Endothelial cell (in vitro differentiated cells): ENCODE results near the gene ZNF292. TPM values are rescaled to one million over a fixed set of nuclear protein-coding genes. Genes with fewer than 3 reads are reported as not detected.
"Not testable (repeated sequence)": the region's sequence is repeated elsewhere in the genome, so short reads cannot be mapped to it uniquely, and the experiment has no call there.

Experiments used
- DNase-seq: peaks from one replicate; pipeline ENCODE4 v3.0.0; 2021; ENCODE audit warnings: low spot score
- H3K27ac Mint-ChIP-seq: one replicate; pipeline ENCODE4 v1.8.0; 2021; ENCODE audit warnings: mixed read lengths, inconsistent platforms; ENCODE audit not compliant: unreplicated experiment
- H3K27me3 Mint-ChIP-seq: one replicate; pipeline ENCODE4 v1.8.0; 2021; ENCODE audit warnings: mild to moderate bottlenecking, moderate library complexity, mixed read lengths, inconsistent platforms; ENCODE audit not compliant: unreplicated experiment
- H3K36me3 Mint-ChIP-seq: one replicate; pipeline ENCODE4 v1.8.0; 2021; ENCODE audit warnings: mild to moderate bottlenecking, low read depth, mixed read lengths, inconsistent platforms; ENCODE audit not compliant: unreplicated experiment
- H3K4me1 Mint-ChIP-seq: one replicate; pipeline ENCODE4 v1.8.0; 2021; ENCODE audit warnings: mild to moderate bottlenecking, mixed read lengths, inconsistent platforms; ENCODE audit not compliant: unreplicated experiment
- H3K4me3 Mint-ChIP-seq: one replicate; pipeline ENCODE4 v1.8.0; 2021; ENCODE audit warnings: mild to moderate bottlenecking, mixed read lengths, inconsistent platforms; ENCODE audit not compliant: unreplicated experiment
- H3K9me3 Mint-ChIP-seq: one replicate; pipeline ENCODE4 v1.8.0; 2021; ENCODE audit warnings: mixed read lengths, inconsistent platforms; ENCODE audit not compliant: unreplicated experiment
- total RNA-seq: library from RNA; stranded (reverse); fragmentation: NEBNext Ultra II Directional; extraction: Animal tissue kit (Norgen Biotek cat#: 25700); gene quantifications from one replicate; pipeline ENCODE4 v1.2.1, GENCODE V29; 2021; ENCODE audit not compliant: unreplicated experiment
- TF ChIP-seq, protein P1 (sequence below): fragments of 200-600 bp; sonication (generic); IDR thresholded peaks from one replicate; pipeline ENCODE4 v1.5.0; 2021; ENCODE audit warnings: antibody characterized with exemption; ENCODE audit not compliant: unreplicated experiment

ZNF292 gene
- total RNA-seq, 1 donor from 2014 or later: 40.9 TPM

DNA sequence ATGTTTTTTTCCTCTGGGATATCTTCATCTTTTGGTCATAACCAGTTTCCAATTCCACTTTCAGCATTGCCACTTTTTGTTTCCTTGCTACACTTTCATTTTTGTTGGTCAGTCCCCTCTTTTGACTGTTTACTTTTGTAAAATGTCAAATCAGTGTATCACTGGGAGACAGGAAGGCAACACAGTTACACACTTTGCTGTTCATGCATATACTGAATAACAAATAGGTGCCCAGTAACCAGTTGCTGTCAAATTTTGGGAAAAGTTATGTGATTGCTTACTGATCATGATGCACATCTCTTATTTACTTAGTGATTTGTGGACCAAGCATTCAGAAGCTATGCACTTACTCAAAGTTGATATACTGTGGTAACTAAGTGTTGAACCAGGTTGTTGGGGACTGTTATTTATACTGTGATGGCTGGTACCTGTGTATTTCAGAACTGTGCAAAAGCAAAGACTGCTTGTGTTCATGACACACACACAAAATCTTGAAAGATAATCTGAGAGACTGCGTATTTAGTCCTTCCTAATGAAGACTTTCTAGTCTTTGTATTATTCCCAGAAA lies 41.0 kb downstream of the ZNF292 start:
- Mint-ChIP-seq H3K4me1 (peaks cover 7% of the 10 kb centered on the region), H3K9me3 (no peaks in the 10 kb centered on the region), H3K27ac (no peak overlapping the region), H3K36me3 (no peaks in the 10 kb centered on the region), H3K4me3 (no peak overlapping the region), H3K27me3 (no peaks in the 10 kb centered on the region)
- no peak for DNase-seq
- TF ChIP-seq, protein P1, sequence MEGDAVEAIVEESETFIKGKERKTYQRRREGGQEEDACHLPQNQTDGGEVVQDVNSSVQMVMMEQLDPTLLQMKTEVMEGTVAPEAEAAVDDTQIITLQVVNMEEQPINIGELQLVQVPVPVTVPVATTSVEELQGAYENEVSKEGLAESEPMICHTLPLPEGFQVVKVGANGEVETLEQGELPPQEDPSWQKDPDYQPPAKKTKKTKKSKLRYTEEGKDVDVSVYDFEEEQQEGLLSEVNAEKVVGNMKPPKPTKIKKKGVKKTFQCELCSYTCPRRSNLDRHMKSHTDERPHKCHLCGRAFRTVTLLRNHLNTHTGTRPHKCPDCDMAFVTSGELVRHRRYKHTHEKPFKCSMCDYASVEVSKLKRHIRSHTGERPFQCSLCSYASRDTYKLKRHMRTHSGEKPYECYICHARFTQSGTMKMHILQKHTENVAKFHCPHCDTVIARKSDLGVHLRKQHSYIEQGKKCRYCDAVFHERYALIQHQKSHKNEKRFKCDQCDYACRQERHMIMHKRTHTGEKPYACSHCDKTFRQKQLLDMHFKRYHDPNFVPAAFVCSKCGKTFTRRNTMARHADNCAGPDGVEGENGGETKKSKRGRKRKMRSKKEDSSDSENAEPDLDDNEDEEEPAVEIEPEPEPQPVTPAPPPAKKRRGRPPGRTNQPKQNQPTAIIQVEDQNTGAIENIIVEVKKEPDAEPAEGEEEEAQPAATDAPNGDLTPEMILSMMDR: no peak

DNA sequence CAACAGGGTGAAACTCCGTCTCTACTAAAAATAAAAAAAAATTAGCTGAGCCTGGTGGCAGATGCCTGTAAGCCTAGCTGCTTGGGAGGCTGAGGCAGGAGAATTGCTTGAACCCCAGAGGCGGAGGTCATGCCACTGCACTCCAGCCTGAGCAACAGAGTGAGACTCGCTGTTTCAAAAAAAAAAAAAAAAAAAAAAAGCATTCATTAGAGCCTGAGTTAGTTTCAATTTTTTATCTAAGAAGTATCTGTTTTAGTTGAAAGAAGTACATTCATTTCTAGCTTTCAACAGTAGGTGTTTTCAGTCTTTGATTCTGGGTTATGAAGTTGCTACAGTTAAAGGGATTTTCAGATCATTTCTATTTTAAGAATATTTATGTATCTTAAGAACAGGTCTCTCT lies 42.2 kb downstream of the ZNF292 start:
- no peaks in the 10 kb centered on the region for H3K36me3 Mint-ChIP-seq
- peaks cover 7% of the 10 kb centered on the region for H3K4me1 Mint-ChIP-seq
- H3K27ac Mint-ChIP-seq: no peak overlapping the region
- no peak overlapping the region for H3K4me3 Mint-ChIP-seq
- TF ChIP-seq, protein P1: no peak
- DNase-seq: no peak
- no peaks in the 10 kb centered on the region for H3K9me3 Mint-ChIP-seq
- no peaks in the 10 kb centered on the region for H3K27me3 Mint-ChIP-seq

DNA sequence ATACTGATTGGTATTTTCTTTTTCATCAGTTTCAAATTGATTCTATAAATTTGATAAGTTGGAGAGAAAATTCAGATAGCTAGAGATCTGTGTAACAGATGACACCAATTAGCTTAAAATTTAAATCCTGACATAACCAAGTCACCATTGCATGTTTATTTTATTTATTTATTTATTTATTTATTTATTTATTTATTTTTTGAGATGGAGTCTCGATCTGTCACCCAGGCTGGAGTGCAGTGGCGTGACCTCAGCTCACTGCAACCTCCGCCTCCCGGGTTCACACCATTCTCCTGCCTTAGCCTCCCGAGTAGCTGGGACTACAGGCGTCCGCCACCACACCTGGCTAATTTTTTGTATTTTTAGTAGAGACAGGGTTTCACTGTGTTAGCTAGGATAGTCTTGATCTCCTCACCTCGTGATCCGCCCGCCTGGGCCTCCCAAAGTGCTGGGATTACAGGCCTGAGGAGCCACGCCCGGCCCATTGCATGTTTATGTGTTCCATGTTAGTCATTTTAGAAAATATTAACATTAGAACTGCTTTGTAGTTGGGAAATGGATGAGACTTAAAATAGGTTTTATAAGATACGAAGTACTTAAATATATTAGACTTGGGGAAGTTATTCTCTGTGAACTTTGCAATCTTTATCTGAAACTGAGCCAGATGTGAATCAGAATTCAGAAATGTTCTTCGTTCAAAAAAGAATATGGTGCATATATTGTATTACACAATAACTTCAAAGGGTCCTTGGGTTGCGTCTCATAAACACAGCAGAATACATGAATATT lies 42.9 kb downstream of the ZNF292 start:
- not testable (repeated sequence) for H3K9me3 Mint-ChIP-seq, H3K27me3 Mint-ChIP-seq, H3K4me3 Mint-ChIP-seq, H3K36me3 Mint-ChIP-seq, H3K27ac Mint-ChIP-seq, DNase-seq, H3K4me1 Mint-ChIP-seq

DNA sequence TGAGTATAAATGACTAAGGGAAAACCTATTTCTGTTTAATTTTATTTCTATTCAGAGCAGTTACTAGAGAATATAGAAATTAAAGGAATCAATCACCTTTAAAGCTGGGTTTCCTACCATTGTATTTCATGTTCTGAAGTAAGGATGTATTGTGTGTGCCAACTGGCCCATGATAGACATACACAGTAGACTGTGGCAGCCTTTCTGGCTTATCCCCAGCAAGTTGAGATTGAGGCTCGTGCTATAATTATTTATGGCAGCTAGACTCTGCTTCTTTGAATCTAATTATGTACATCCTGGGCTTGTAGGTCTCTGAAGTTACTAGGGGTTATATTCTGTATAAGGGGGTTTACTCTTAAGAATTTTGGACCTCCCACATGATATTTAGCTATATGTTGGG lies 44.4 kb downstream of the ZNF292 start:
- TF ChIP-seq, protein P1: no peak
- no peak for DNase-seq
- Mint-ChIP-seq H3K36me3 (no peaks in the 10 kb centered on the region), H3K27ac (no peak overlapping the region), H3K4me3 (no peak overlapping the region), H3K4me1 (no peaks in the 10 kb centered on the region), H3K9me3 (no peaks in the 10 kb centered on the region), H3K27me3 (no peaks in the 10 kb centered on the region)

DNA sequence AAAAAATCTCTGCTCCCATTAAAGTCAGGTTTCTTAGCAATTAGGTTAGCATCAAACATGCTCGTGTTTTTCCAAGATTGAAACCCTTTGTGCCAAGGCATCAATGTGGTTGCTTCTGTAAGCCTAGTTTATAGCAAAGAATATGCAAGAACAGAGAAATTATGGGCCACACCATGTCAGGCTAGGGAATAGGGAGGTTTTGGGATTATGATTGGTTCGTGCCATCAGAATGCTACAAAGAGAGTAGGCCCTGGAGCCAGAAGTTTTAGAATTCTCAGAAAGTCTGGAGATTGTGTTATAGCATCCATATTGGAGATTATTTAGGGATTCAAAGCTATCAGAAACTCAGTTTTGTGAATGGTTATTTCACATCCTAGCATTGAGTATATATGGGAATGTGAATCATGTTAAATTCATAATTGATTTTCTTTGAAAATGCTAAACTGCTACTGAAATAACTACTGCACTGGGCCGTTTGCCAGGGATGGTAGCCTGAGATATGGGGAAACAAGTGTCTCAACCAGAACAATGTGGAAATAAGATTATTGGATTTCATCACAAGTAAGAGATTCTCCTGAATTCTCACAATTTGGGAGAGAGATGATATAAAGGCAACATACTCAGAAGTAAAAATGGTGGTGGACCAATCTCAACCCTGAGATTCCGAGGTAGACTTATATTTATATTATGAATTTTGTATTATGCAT lies 45.3 kb downstream of the ZNF292 start:
- DNase-seq: no peak
- TF ChIP-seq, protein P1: no peak
- Mint-ChIP-seq H3K9me3 (no peaks in the 10 kb centered on the region), H3K27me3 (no peaks in the 10 kb centered on the region), H3K4me1 (no peaks in the 10 kb centered on the region), H3K36me3 (no peaks in the 10 kb centered on the region), H3K4me3 (no peak overlapping the region), H3K27ac (no peak overlapping the region)
